Measurements from ENCODE around the gene ATF6. TPM values are rescaled to one million over a fixed set of nuclear protein-coding genes. Genes with fewer than 3 reads are reported as not detected.
"Not testable (repeated sequence)": the region's sequence is repeated elsewhere in the genome, so short reads cannot be mapped to it uniquely, and the experiment has no call there.

ATF6 gene
- total RNA-seq, 2 experiments from 2014 or later, result 16.2 to 17.1 TPM

DNA sequence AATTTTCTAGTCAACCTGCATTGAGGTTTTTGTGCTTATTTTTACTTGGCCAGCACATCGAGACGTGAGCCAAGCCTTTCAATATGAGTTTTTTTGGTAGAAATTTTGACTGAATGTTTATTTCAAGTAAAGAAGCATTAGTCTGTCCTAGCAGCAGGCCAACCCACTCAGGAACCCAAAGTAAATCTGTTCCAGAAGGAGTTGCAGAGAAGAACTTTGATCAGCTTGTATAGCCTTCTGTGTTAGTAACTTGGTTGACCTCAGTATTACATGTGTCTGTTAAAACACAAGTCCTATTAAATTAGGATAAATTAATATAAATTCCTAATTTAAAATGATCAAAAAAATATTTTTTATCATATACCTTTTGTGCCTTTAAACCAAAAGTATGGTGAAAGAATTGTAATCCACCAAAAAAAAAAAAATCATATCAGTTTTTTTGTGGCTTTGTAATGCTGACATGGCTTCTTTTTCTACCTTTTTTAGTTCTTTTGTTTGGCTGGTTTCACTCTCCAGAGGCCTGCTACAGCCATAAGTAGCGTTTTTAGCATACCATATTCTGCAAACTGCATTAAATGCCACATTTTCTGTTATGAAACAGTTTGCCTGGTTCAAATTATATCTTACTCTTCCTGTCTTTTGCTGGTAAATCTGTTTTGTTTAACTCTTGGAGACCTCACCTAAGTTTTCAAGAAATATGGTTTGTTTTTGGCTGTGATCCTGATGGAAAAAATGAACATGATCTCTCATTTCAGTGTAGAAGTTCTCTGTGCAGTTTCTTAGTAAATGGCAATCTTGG, 39.5 kb downstream of the ATF6 start:
- ChIA-PET POLR2A (no interaction called here), CTCF (no interaction called here)
- no peaks in the 10 kb centered on the region for H3K4me1 ChIP-seq (ENCODE audit: insufficient read depth, low read length)
- H3K9me3 ChIP-seq (ENCODE audit: control insufficient read depth in 1 of 2, insufficient read depth in 1 of 2, low read length in 2 of 2), result peaks cover 0 to 3% of the 10 kb centered on the region in 2 experiments
- no peak overlapping the region for H3K4me3 ChIP-seq (ENCODE audit: low read length)
- H3K27ac Mint-ChIP-seq, result no peak overlapping the region
- peaks cover 4% of the 10 kb centered on the region for H3K9me3 Mint-ChIP-seq
- no peak overlapping the region for H3K4me3 Mint-ChIP-seq
- ATAC-seq (ENCODE audit: poor library complexity) (no peak), DNase-seq (no peak)
- H3K36me3 ChIP-seq (ENCODE audit: insufficient read depth, low read length), result peaks cover 45% of the 10 kb centered on the region
- TF ChIP-seq, protein P1, sequence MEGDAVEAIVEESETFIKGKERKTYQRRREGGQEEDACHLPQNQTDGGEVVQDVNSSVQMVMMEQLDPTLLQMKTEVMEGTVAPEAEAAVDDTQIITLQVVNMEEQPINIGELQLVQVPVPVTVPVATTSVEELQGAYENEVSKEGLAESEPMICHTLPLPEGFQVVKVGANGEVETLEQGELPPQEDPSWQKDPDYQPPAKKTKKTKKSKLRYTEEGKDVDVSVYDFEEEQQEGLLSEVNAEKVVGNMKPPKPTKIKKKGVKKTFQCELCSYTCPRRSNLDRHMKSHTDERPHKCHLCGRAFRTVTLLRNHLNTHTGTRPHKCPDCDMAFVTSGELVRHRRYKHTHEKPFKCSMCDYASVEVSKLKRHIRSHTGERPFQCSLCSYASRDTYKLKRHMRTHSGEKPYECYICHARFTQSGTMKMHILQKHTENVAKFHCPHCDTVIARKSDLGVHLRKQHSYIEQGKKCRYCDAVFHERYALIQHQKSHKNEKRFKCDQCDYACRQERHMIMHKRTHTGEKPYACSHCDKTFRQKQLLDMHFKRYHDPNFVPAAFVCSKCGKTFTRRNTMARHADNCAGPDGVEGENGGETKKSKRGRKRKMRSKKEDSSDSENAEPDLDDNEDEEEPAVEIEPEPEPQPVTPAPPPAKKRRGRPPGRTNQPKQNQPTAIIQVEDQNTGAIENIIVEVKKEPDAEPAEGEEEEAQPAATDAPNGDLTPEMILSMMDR (IDR thresholded peaks at IDR 0.05), result no peak
- H3K27me3 ChIP-seq (ENCODE audit: control insufficient read depth in 1 of 2, insufficient read depth in 2 of 2, low read length in 2 of 2), result no peaks in the 10 kb centered on the region
- no peak overlapping the region for H3K27ac ChIP-seq (ENCODE audit: low read depth in 1 of 2, low read length in 2 of 2)
- peaks cover 33% of the 10 kb centered on the region for H3K4me1 Mint-ChIP-seq (ENCODE audit: low read depth)
- H3K27me3 Mint-ChIP-seq, result no peaks in the 10 kb centered on the region
- peaks cover 89% of the 10 kb centered on the region for H3K36me3 Mint-ChIP-seq (ENCODE audit: low read depth)
- intact Hi-C loops (cut with DNase I, micrococcal nuclease), result no loop called here

DNA sequence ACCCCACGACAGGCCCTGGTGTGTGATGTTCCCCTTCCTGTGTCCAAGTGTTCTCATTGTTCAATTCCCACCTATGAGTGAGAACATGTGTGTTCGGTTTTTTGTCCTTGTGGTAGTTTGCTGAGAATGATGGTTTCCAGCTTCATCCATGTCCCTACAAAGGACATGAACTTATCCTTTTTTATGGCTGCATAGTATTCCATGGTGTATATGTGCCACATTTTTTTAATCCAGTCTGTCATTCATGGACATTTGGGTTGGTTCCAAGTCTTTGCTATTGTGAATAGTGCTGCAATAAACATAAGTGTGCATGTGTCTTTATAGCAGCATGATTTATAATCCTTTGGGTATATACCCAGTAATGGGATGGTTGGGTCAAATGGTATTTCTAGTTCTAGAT, 43.1 kb downstream of the ATF6 start:
- H3K9me3 ChIP-seq (ENCODE audit: control insufficient read depth in 1 of 2, insufficient read depth in 1 of 2, low read length in 2 of 2); DNase-seq; H3K27ac Mint-ChIP-seq; H3K9me3 Mint-ChIP-seq; ATAC-seq (ENCODE audit: poor library complexity); CTCF ChIA-PET; H3K4me3 ChIP-seq (ENCODE audit: low read length); intact Hi-C loops (cut with DNase I, micrococcal nuclease); POLR2A ChIA-PET; H3K4me1 ChIP-seq (ENCODE audit: insufficient read depth, low read length); H3K27ac ChIP-seq (ENCODE audit: low read depth in 1 of 2, low read length in 2 of 2); H3K4me3 Mint-ChIP-seq; H3K27me3 ChIP-seq (ENCODE audit: control insufficient read depth in 1 of 2, insufficient read depth in 2 of 2, low read length in 2 of 2); H3K27me3 Mint-ChIP-seq: not testable (repeated sequence)
- Mint-ChIP-seq H3K4me1 (ENCODE audit: low read depth) (peaks cover 32% of the 10 kb centered on the region), H3K36me3 (ENCODE audit: low read depth) (peaks cover 85% of the 10 kb centered on the region)
- H3K36me3 ChIP-seq (ENCODE audit: insufficient read depth, low read length), result peaks cover 30% of the 10 kb centered on the region

DNA sequence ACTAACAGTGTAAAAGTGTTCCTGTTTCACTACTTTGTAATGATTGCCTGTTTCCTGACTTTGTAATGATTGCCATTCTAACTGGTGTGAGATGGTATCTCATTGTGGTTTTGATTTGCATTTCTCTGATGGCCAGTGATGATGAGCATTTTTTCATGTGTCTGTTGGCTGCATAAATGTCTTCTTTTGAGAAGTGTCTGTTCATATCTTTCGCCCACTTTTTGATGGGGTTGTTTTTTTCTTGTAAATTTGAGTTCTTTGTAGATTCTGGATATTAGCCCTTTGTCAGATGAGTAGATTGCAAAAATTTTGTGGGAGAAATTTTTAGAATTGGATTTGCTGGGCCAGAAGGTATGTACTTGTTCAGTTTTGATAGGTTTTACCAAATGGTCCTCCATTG, 43.5 kb downstream of the ATF6 start:
- POLR2A ChIA-PET; H3K4me1 ChIP-seq (ENCODE audit: insufficient read depth, low read length); DNase-seq; H3K27me3 ChIP-seq (ENCODE audit: control insufficient read depth in 1 of 2, insufficient read depth in 2 of 2, low read length in 2 of 2); H3K27ac ChIP-seq (ENCODE audit: low read depth in 1 of 2, low read length in 2 of 2); H3K9me3 Mint-ChIP-seq; H3K4me3 Mint-ChIP-seq; H3K27ac Mint-ChIP-seq; H3K4me3 ChIP-seq (ENCODE audit: low read length); intact Hi-C loops (cut with DNase I, micrococcal nuclease); CTCF ChIA-PET; H3K9me3 ChIP-seq (ENCODE audit: control insufficient read depth in 1 of 2, insufficient read depth in 1 of 2, low read length in 2 of 2); ATAC-seq (ENCODE audit: poor library complexity); H3K27me3 Mint-ChIP-seq: not testable (repeated sequence)
- H3K36me3 ChIP-seq (ENCODE audit: insufficient read depth, low read length), result peaks cover 26% of the 10 kb centered on the region
- Mint-ChIP-seq H3K36me3 (ENCODE audit: low read depth) (peaks cover 85% of the 10 kb centered on the region), H3K4me1 (ENCODE audit: low read depth) (peaks cover 32% of the 10 kb centered on the region)

DNA sequence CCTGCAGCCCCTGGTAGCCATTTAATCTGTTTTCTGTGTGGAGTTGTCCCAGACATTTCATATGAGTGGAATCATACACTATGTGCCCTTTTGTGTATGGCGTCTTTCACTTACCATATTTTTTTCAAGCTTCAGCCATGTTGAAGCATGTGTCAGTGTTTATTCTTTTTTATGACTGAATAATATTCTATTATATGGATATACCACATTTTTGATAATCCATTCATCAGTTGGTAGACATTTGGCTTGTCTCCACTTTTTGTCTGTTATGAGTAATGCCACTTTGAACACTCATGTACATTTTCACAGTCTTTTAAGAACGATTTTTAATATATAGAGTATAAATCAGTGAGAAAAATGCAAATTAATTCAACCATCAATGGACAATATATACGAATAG, 44.7 kb downstream of the ATF6 start:
- ChIA-PET CTCF (no interaction called here), POLR2A (no interaction called here)
- no peak for DNase-seq
- Mint-ChIP-seq H3K27ac (no peak overlapping the region), H3K4me3 (no peak overlapping the region), H3K27me3 (no peaks in the 10 kb centered on the region), H3K4me1 (ENCODE audit: low read depth) (peaks cover 31% of the 10 kb centered on the region), H3K36me3 (ENCODE audit: low read depth) (peaks cover 90% of the 10 kb centered on the region), H3K9me3 (peaks cover 4% of the 10 kb centered on the region)
- Histone ChIP-seq H3K9me3 (ENCODE audit: control insufficient read depth in 1 of 2, insufficient read depth in 1 of 2, low read length in 2 of 2) (peaks cover 0 to 4% of the 10 kb centered on the region in 2 experiments), H3K4me1 (ENCODE audit: insufficient read depth, low read length) (no peaks in the 10 kb centered on the region), H3K27ac (ENCODE audit: low read depth in 1 of 2, low read length in 2 of 2) (no peak overlapping the region), H3K27me3 (ENCODE audit: control insufficient read depth in 1 of 2, insufficient read depth in 2 of 2, low read length in 2 of 2) (no peaks in the 10 kb centered on the region), H3K4me3 (ENCODE audit: low read length) (no peak overlapping the region), H3K36me3 (ENCODE audit: insufficient read depth, low read length) (peaks cover 31% of the 10 kb centered on the region)
- ATAC-seq (ENCODE audit: poor library complexity), result no peak
- TF ChIP-seq, protein P1 (IDR thresholded peaks at IDR 0.05), result no peak
- intact Hi-C loops (cut with DNase I, micrococcal nuclease), result no loop called here
